HG02571 (cell line): ENCODE measurements around the gene FBXO8.
"Not testable (repeated sequence)": the region's sequence is repeated elsewhere in the genome, so short reads cannot be mapped to it uniquely, and the experiment has no call there.

Experiments
- ATAC-seq: cut with Tn5 transposase; IDR thresholded peaks from one replicate; pipeline ENCODE4 v1.9.1; 2021; ENCODE audit warnings: mild to moderate bottlenecking, moderate library complexity; ENCODE audit not compliant: unreplicated experiment

The FBXO8 gene, protein sequence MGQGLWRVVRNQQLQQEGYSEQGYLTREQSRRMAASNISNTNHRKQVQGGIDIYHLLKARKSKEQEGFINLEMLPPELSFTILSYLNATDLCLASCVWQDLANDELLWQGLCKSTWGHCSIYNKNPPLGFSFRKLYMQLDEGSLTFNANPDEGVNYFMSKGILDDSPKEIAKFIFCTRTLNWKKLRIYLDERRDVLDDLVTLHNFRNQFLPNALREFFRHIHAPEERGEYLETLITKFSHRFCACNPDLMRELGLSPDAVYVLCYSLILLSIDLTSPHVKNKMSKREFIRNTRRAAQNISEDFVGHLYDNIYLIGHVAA

DNA sequence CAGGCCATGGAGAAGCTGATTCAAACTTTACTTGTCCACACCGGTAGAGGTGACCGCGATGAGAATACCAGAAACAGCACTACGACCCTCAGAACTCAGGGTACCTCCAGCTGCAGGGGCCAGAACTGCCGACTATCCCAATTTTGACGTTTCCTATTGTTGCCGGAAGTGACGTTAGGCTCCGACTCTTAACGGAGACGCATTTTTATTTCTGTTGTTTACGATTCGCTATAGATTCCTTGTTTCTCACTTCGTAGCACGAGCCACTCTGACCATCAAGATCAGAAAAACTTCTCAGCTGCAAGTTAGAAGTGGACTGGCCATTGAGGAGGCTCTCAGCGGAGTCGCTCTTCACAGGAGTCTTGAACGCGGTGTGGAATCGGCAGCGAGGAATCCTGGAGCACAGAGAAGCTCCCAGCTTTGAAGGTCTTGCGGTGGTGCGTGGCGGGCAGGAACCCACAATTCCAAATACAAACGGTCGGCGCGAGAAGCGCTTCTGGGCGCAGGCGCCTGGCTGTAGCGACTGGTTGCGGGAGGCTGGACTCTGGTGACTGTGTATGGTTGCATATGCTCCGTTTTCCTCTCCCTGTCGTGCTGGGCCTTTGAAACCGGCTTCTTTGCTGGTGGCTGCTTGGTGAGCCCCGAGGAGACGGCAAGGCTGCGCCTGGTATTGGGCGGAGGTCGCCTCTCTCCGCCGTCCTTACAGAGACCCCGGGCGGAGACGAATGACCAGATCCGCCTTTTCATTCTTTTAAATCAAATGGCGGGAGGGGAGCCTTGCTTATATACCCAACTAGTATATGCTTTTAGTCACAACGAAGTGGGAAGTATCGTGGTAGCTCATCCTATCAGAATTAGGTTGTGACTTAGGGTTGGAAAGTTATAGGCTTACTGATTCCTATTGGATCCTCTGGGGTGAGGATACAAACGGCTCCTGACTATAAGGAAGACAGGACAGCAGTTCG is at the start of gene FBXO8, which contains the start of gene CEP44:
TSS of gene FBXO8 (minus strand) at position 161 of the 965 bp plus-strand sequence. CDS start 20,575 bp downstream, outside the sequence.
TSS of gene CEP44 (plus strand) at position 405 of the 965 bp plus-strand sequence. CDS start 15,211 bp downstream, outside the sequence.
- peak; percentile 67 for ATAC-seq

DNA sequence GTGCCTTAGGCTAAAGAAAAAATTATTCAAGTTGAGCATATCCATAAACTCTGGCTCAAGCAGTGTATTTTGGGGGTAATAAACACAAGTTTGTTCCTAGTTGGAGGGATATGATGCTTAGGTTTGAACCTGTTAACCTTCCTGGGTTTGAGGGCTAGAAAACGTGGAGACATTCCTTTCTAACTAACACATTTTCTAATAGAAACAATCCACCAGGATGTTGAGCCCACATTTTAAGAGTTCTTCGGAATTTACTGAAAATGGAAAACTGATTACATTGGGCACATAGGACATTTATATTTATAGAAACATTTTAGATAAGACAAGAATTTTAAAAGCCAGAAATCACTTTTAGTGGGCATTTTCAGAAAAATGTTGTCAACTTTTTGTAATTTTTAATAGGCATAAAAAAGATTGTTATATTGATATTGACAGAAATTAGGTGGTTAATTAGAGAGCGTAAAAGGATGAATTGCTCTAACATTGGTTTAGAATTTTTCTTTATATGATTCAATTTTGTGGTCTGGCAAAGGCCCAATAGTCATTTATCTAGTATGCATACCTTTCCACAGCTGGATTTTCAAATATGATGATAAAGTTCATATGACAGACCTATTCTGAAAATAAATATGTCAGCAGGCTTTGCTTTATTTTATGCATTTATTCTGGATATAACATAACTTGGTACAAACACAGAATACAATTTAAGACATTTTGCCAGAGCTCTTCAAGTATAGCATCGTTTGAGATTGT is 49.5 kb upstream of the FBXO8 start:
- ATAC-seq: no peak

DNA sequence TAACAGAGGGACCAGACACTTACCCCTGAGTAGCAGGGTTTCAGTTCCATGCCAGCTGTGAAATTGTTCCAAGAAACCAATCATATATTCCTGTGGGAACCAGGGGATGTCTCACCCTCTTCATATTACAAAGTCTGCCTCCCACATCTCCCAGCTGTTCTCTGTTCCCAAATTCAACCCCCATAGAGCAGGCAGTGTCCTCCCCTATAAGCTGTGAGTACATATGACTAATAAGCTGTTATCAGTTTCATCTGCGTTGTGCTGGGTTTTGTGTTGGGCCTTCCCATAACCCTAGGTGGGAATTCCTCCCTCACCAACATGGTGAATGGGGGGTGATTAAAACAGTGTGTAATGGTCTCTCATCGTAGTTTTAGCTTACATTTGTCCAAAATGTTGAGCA is 41.3 kb upstream of the FBXO8 start:
- no peak for ATAC-seq

DNA sequence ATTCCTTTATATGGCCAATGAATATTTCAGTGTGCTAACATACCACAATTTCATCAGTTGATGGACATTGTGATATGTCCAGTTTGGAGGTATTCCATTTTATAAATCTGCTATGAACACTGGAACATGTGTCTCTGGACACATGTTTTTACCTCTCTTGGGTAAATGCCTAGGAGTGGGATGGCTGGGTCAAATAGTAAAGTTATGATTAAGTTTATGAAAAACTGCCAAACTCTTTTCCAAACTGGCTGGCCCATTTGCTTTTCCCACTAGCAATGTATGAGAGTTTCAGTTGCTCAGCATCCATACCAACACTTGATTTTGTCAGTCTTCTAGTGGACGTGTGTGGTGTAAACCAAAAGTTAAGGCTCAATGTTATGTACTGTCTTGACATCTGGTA is 40.8 kb upstream of the FBXO8 start:
- ATAC-seq: no peak

DNA sequence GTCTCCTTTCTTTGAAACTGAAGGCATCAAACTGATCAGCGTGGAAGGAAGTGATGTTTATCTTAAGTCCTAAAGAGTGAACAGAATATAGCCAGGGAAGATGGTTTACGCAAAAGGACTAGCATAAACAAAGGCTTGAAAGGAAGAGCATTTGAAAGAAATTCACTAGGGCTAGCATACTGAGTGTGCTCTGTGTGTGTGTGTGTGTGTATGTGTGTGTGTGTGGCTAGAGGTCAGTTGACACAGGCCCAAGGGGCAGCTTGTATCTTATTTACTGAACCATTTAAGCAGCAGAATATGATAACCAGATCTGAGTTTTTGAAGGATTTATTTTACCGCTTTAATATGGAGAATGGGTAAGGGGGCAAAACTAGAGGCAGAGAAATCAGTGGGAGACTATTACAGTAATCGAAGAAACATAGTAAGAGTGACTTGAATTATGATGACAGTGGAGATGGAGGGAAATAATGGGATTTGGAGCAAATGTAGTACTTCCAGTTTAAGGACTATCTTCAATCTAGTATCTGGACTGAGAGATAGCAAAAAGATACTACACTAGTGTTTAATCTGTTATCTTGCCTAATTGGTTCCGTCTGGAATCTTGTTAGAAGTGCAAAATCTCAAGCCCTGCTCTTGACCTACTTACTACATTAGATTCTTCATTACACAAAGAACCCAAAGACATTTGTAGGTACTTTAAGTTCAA is 37.2 kb upstream of the FBXO8 start:
- no peak for ATAC-seq

DNA sequence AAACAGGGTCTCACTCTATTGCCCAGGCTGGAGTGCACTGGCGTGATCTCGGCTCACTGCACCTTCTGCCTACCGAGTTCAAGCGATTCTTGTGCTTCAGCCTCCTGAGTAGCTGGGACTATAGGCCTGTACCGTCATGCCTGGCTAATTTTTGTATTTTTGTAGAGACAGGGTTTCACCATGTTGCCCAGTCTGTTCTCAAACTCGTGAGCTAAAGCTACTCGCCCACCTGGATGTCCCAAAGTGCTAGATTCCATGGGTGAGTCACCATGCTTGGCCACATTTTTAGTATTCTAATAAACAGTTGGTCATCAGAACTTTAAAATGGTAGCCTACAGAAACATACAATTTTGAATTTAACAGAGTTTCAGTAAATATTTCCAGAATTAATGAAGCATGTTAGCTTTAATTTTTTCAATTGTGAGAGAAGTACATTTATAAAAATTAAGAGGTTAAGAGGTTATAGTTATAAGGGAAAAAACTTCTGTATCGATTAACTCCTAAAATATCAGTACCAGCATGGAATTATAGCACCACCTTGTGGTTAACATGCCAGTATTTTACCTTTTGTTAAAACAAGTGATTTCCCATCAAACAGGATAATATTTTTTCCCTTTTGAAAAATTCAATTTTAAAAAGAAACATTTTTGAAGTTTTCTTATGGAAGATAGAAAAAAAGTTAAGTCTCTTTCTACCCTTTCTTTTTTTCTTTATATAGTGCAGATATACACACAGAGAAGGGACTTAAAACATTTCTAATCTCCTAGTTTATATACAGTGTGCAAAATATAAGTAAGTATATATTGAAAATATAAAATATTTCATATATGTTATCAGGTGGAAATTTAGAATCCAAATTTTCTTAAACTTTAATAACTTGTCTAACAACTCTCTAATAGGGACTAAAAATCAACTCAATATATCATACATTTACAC is 35.6 kb upstream of the FBXO8 start:
- ATAC-seq: no peak

DNA sequence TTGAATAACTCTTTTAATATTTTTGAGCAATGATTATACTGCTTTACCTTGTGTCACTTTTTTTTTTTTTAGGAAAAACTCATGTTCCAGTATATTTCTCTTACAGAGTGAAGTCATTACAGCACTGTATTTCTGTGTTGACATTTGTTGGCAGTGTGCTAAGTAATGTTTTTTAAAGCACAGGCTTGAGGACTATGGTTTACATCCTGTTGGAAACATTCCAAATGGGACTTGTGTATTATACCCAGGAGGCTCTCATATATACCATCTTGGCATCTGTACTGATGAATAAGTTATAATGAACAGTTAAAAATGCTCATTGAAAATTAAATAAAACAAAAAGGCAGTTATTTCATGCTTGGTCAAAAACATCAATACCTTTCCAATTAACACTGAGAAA is 34.1 kb upstream of the FBXO8 start:
- ATAC-seq: no peak

DNA sequence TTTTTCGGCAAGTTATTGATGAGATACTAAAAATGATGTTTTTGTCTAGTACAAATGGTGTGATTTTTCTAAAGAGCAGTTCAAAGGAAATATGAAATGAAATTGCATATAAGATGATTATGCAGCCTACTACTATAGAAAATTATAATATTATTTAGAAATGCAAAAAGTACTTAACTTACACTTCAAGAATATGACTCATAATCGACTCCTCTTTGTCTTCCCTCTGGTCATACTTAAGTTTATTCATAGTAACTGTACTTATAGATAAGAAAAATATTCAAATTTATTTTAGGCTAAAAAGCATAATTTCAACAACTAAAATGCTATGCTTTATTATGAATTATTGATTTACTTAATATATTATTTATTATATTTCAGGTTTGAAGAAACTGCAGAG is 33.5 kb upstream of the FBXO8 start:
- ATAC-seq: no peak

DNA sequence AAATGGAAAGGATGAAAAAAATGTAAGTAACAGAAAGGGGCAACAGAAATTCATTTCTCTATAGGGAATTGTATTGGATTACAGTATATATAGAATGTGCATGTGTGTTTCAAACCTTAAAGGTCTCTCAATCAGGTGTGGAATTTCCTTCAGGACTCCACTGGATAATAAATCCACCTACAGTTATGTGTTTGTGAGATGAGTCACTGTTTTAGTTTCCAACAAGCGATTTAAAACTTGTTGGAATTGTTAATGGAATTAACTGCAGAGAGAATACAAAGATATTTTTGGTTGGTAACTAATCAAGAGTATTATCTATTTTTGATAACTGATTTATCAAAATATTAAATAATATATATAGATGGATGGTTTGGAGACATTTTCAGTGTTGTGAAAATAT is 33.1 kb upstream of the FBXO8 start:
- no peak for ATAC-seq

DNA sequence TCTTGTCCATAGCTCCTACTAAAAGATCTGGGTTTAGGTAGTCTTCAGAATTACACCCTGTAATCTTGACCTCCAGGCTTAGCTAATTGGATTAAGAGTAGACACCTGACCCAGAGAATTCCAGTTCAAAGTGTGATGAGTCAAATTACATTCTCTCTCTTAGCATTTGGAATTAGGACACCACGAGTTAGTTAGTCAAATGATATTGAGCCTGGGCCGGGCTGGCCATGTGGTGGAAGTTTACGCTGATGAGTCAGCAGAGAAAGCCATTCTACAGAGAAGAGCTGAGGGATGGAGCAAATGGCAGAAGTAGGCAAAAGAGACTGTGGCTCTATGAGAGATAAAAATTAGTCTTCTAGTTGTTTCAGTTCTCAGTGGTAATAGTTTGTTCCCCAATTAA is 31.3 kb upstream of the FBXO8 start:
- ATAC-seq: no peak

DNA sequence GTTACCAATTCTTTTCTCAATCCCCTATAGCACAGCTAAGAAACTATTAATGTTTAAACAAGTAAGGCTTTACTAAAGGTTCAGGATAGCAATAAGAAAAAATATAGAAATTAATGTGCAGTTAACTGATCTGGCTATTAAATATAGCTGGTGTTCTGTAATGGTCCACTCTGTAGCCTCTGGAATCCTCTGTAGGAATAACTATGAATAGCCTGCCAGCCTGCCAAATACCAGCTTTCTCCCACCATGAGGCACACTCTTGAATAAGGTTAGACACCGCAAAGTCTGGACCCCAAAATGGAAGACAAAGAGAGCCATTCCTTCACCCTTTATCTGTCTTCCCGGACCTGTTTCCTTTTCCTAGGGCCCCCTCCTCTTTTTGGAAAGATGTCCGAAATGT is 30.8 kb upstream of the FBXO8 start:
- no peak for ATAC-seq

DNA sequence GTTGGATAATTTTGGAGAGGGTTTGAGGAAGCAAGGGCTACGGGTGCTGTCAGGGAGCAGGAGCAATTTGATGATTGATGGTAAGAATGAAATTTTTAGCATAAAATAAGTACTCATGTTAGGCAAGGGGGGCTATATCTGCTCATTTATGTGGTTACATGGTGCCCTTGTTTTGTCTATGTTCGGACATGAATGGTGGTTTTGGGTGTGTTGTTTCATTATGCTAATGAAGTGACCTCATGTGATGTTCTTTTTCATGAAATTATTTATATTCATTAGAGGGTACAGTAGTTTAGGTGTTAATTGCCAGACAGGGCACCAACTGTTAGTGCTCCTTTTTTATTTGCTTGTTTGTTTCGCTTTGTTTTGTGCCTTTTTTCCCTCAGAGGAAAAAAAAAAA is 29.5 kb upstream of the FBXO8 start:
- no peak for ATAC-seq

DNA sequence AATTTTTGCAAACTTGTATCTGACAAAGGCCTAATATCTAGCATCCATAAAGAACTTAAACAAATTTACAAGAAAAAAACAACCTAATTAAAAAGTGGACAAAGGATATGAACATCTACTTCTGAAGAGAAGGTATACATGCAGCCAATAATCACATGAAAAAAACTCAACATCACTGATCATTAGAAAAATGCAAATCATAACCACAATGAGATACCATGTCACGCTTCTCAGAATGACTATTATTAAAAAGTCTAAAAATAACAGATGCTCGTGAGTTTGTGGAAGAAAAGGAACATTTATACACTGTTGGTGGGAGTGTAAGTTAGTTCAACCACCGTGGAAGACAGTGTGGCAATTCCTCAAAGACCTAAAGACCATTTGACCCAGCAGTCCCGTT is 24.2 kb upstream of the FBXO8 start:
- no peak for ATAC-seq

DNA sequence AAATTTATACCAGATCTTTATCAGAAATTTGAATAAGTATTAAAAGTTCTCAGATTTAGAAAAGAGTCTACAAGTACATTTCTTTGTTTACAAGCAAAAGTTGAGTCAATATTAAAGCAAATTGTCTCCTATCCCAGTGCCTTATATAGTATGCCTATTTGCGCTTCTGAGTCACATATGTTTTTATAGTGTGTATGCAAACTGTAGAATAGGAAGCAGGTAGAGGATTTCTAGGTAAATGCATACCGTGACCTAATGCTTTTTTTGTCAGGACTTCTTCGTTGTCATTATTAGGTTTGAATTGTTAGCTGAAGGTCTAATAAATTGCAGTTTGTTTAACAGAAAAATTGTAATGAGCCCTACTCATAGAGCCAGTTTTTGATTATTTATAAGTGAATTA is 22.5 kb upstream of the FBXO8 start:
- no peak for ATAC-seq

DNA sequence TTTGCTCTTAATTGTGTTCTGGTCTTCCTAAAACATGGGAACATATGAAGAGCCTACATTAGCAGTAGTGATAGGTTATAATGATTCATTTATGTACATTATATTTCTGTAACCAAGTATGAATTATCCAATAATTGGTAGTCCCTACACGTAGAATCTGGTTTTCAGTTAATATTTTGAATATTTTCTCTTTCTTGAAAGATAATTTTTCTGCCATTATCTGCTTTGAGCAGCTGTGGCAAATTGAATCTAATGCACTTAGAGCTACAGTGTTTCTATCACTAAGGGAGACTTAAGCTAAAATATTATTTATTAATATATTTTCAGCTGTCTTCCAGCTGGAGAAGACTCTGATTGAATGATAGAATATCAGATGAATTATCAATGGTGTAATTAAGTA is 21.2 kb upstream of the FBXO8 start:
- ATAC-seq: no peak

DNA sequence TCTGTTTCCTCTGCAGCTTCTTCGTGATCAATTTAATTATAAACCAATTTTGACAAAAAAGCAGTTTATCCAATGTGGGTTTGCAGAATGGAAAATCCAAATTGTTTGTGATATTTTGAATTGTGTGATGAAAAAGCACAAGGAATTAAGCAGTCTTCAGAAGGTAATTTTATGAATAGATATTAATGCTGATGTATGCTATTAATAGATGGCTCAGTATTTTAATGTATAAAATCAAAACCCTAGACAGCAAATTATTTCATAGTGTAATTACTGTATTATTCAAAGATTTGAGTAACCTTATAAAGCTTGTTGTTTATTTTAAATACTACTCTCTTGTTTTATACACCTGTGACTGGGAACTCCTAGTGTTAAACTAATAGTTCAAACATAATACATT is 20.2 kb upstream of the FBXO8 start:
- no peak for ATAC-seq

DNA sequence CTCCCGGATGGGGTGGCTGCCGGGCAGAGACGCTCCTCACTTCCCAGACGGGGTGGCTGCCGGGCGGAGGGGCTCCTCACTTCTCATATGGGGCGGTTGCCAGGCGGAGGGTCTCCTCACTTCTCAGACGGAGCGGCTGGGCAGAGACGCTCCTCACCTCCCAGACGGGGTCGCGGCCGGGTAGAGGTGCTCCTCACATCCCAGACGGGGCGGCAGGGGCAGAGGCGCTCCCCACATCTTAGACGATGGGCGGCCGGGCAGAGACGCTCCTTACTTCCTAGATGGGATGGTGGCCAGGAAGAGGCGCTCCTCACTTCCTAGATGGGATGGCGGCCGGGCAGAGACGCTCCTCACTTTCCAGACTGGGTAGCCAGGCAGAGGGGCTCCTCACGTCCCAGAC is 11.7 kb upstream of the FBXO8 start:
- not testable (repeated sequence) for ATAC-seq

DNA sequence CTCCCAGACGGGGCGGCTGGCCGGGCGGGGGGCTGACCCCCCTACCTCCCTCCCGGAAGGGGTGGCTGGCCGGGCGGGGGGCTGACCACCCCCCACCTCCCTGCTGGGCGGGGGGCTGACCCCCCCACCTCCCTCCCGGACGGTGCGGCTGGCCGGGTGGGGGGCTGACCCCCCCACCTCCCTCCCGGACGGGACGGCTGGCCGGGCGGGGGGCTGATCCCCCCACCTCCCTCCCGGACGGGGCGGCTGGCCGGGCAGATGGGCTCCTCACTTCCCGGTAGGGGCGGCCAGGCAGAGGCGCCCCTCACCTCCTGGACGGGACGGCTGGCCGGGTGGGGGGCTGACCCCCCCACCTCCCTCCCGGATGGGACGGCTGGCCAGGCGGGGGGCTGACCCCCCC is 11.2 kb upstream of the FBXO8 start:
- not testable (repeated sequence) for ATAC-seq

DNA sequence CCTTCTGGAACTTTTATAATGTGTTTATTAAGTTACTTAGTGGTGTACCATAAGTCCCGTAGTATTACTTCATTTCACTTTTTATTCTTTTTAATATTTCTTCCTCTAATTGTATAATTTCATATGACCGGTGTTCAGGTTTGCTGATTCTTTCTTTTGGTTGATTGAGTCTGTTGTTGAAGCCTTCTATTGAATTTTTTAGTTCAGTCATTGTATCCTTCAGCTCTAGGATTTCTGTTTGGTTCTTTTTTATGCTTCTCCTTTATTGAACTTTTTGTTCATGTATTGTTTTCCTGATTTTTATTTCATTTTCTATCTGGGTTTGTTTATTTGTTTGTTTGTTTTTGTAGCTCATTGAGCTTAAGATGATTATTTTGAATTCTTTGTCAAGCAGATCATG is 9.0 kb upstream of the FBXO8 start:
- ATAC-seq: no peak

DNA sequence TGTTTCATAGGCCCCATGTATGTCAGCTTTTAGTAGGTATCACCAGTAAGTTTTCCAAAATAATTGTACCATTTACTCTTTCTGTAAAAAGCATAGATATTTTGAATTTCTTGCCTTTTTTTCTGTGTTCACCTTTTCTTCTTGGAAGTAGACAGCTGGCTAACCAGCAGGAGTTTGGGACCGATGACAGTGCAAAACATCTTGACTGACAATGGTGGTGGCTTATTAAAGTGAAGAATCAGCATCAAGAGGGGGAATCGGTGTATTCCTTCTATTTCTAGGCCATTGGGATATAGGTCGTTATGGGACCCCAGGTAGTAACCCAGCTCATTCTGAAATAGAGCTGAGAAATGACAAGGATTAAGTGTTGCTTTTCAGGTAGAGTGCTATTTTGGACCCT is 3.4 kb upstream of the FBXO8 start:
- no peak for ATAC-seq
